Tongue (tissue), 2 donors: ENCODE results near the gene LTK. TPM values are rescaled to one million over a fixed set of nuclear protein-coding genes. Genes with fewer than 3 reads are reported as not detected.

Source experiments
- DNase-seq: peaks from one replicate; pipeline ENCODE4 v3.0.0-alpha.2; 2015
- total RNA-seq: library from RNA; depleted of rRNA; stranded (reverse); fragments of >200 nt; gene quantifications from one replicate; pipeline ENCODE4 v1.2.3, GENCODE V29; 2014

Gene LTK
- total RNA-seq, 1 donor from 2014 or later, result 1.6 TPM

- no peak for DNase-seq
Measured at GRCh38 chr15:41498657-41499056, 15.0 kb downstream of the LTK start.

GRCh38 chr15:41495736-41496599 is 17.7 kb downstream of the LTK start:
- no peak for DNase-seq

GRCh38 chr15:41494922-41495735 is 18.5 kb downstream of the LTK start:
- DNase-seq, result no peak

GRCh38 chr15:41494190-41494921 is 19.3 kb downstream of the LTK start:
- DNase-seq, result no peak

GRCh38 chr15:41493902-41494189 is 19.8 kb downstream of the LTK start:
- DNase-seq, result no peak

- peak; percentile 80 for DNase-seq
Measured at GRCh38 chr15:41493205-41493901, 20.3 kb downstream of the LTK start, which contains the start of gene ITPKA. ITPKA (plus strand) TSS chr15:41493874; CDS start chr15:41493928, 54 bp downstream.

GRCh38 chr15:41492597-41493204 is 20.9 kb downstream of the LTK start:
- no peak for DNase-seq

GRCh38 chr15:41491889-41492288 is 21.7 kb downstream of the LTK start:
- DNase-seq, result no peak

- DNase-seq, result no peak
Measured at GRCh38 chr15:41490355-41490754, 23.3 kb downstream of the LTK start.

GRCh38 chr15:41489641-41490040 is 24.0 kb downstream of the LTK start:
- no peak for DNase-seq

GRCh38 chr15:41487802-41488201 is 25.8 kb downstream of the LTK start:
- no peak for DNase-seq

GRCh38 chr15:41487381-41487780 is 26.2 kb downstream of the LTK start:
- DNase-seq, result no peak

- no peak for DNase-seq
Measured at GRCh38 chr15:41486286-41486685, 27.3 kb downstream of the LTK start.

GRCh38 chr15:41484937-41485625 is 28.5 kb downstream of the LTK start:
- DNase-seq, result no peak

- DNase-seq, result no peak
Measured at GRCh38 chr15:41483519-41483918, 30.1 kb downstream of the LTK start.

- DNase-seq, result no peak
Measured at GRCh38 chr15:41483115-41483514, 30.5 kb downstream of the LTK start.

GRCh38 chr15:41482110-41482877 is 31.3 kb downstream of the LTK start:
- DNase-seq, result no peak

- no peak for DNase-seq
Measured at GRCh38 chr15:41480396-41481140, 33.1 kb downstream of the LTK start.

- DNase-seq, result no peak
Measured at GRCh38 chr15:41476416-41477048, 37.1 kb downstream of the LTK start.
